SH-SY5Y (cell line): Measurements from ENCODE around the gene TBC1D4.

ENCODE experiments used
- GATA2 ChIP-seq: IDR thresholded peaks from 2 replicates; pipeline ENCODE4 v1.6.1; 2011; ENCODE audit warnings: mild to moderate bottlenecking, low read depth, low read length
- GATA3 ChIP-seq: IDR thresholded peaks from 2 replicates; pipeline ENCODE4 v1.6.1; 2011; ENCODE audit warnings: low read depth, mild to moderate bottlenecking, low read length, moderate library complexity

The TBC1D4 gene

DNA sequence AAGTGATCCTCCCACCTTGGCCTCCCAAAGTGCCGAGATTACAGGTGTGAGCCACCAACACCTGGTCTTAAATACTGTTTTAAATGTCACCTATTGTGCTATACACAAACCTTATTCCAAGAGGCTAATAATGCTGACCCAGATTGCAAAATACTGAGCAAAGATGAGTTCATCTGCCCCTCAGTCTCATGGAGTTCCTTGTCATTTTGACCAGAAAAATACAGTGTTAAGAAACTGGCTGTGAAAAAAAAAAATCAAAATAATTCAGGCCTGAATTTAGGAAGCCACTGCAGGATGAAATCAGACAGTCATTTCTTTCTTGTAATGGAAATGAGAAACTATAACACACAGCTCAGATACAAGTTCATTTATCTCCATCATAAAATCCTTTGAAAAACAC lies 59.9 kb downstream of the TBC1D4 start:
- no peak for TF ChIP-seq GATA3
- TF ChIP-seq GATA2 = no peak

DNA sequence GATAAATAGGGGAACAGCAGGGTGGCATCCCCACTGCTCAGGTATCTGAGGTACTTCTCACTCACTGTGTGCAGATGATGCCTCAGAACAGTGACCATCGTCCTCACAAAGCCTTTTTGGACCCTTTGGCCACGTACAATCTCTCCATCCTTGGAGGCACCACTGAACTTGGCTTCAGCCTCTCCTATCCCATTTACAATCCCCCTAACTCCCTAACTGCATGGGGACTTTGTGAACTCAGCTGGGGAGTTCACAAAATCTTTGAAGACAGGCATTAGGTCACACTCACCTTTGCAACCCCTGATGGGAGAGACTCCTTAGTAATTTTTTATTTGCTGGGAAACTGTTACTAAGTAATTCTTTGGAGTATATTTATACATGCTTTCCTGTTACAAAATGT lies 60.8 kb downstream of the TBC1D4 start:
- TF ChIP-seq GATA3 = no peak
- no peak for TF ChIP-seq GATA2

DNA sequence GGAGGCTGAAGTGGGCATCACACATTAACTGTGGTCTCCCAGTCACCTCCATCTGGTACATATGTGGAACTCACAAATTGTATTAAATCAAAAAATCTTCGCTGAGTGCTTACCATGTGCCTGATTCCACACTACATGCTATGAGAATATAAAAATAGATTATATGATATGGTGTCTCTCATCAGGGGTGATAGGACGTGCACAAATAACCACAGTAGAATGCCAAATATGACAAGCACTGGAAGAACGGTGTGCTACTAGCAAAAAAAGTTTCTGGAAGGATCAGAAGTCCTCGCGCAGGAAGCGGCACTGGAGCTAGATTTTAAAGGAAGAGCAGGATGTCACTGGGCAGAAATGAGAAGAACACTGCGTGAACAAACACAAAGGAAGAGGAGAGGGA lies 62.3 kb downstream of the TBC1D4 start:
- TF ChIP-seq GATA3 (no peak), GATA2 (no peak)

DNA sequence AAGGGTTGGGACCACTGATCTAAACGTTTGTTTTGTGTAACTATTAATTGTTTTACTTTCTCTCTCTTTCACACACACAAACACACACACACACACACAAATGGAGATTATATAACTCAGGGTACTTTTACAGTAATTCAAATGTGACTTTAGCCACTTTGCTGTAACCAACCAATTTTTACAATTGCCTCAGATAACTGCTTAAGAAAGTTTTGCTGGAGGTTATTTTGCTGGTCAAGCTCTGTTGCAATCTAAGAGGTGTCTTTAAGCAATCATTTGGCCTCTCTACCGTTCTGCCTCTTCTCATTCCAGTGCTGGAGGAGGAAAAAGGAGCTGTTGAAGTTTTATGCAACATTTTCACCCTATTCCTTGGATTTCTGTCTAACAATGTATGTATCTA lies 63.0 kb downstream of the TBC1D4 start:
- no peak for TF ChIP-seq GATA3

GRCh38 chr13:75418186-75418843 lies 63.7 kb downstream of the TBC1D4 start:
- TF ChIP-seq GATA2 (no peak), GATA3 (no peak)

- TF ChIP-seq GATA2 (no peak), GATA3 (no peak)
Measured at GRCh38 chr13:75417656-75418055, 64.3 kb downstream of the TBC1D4 start.

DNA sequence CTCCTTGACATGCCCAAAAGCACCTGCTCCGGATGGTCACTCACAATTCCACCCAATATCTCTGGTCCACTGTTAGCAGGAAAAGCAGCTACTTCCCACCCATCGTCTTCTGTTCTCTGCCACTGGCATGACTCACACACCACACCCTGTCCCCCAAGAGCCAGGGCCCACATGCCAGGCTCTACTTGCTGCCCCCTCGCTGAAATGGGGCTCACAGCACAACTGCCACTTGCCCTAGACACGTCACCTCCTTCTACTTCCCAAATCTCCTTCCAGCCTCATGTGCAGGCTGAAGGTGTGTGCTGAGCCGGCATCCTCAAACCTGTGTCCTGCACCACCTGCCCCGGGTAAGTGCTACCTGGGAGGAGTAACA lies 65.0 kb downstream of the TBC1D4 start:
- TF ChIP-seq GATA2 = no peak
- no peak for TF ChIP-seq GATA3

DNA sequence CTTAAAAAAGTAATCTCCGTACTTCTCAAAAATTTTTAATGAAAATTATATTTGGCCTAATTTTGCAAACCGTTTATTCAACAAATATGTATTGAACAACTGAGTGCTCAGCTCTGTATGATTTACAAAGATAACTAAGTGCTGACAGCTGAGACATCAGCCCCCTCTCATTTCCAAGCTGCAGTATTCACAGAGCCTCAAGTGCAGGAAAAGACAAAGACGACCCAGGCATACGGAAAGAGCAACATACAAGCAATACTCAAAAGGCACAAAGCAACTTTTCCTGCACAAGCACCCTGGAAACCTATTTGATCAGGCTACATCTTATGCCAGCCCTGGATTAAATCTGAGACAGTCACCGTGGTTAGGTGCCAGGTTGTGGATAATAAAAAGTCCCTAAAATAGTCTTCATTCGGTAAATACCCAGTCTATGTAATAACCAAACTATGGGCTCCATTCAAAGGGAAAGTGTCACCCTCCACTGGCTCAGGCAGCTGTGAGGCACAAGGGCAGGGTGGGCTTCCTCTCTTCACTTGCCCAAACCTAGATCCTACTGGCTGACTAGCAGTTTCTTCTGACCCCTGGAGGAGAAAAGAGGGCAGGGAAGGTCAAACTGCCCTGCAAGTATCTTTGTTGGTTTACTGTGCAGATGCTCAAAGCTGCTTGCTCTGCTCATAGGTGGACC lies 65.5 kb downstream of the TBC1D4 start:
- TF ChIP-seq GATA3 = no peak
- TF ChIP-seq GATA2 = no peak

DNA sequence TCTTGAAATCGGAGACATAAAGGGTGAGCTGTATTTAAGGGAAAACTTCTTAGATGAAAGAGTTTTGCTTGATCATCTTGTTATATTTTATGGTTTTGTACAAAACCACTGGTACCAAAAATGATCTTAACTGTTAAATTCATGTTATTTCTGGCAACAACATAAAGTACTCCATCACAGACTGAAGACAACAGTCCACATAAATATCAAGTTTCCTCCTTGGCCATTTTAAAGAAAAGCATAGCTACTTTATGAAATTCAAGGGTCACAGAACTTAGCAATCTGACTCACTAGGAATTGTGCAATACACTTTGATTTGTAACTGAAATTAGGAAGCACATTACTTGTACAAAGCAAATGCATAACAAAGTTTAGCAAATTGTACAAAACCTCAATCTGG lies 66.3 kb downstream of the TBC1D4 start:
- TF ChIP-seq GATA2 = no peak
- no peak for TF ChIP-seq GATA3

DNA sequence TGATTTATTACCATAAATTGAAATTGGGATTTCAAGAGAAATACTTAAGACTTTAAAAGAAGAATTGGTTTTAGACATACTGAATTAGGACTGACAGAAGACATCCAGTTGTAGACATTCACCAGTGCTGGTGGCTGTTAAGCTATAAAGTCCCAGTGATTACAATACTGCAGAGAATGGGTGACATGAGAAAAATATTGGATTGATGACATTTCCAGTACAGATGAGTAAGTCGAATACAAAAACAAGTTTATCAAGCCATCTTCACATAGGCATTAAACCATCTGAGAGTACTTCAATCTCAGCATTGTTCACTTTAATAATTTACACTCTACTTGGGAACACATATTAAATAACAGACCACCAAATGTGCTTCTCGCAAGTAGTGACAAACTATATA lies 66.8 kb downstream of the TBC1D4 start:
- TF ChIP-seq GATA2 = no peak
- no peak for TF ChIP-seq GATA3

- TF ChIP-seq GATA3 (no peak), GATA2 (no peak)
Measured at GRCh38 chr13:75414036-75414827, 67.7 kb downstream of the TBC1D4 start.

GRCh38 chr13:75411924-75412537 lies 69.9 kb downstream of the TBC1D4 start:
- TF ChIP-seq GATA3 (no peak), GATA2 (no peak)

DNA sequence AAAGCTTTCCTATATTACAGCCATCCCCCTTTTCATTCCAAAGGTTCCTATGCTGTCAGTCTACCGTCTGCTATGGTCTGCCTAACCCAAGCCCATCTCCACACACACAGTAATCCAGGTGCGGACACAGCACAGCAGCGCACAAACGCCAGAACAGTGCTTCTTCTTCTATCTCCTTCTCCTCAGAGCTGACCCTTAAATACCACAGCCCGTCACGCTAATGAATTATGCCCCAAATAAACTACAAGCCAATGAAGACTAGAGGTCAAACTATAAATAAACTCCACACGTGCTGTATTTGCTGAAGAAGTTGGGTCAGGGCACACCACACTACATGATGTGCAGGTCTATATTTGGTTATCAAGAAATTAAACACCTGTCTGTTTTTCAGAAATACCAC lies 71.8 kb downstream of the TBC1D4 start:
- no peak for TF ChIP-seq GATA2
- no peak for TF ChIP-seq GATA3

- TF ChIP-seq GATA3 = no peak
- no peak for TF ChIP-seq GATA2
Measured at GRCh38 chr13:75407998-75408397, 74.0 kb downstream of the TBC1D4 start.
